ENCODE results near the gene LLCFC1. TPM values are rescaled to one million over a fixed set of nuclear protein-coding genes. Genes with fewer than 3 reads are reported as not detected.

LLCFC1 gene
- total RNA-seq, 4 donors from 2014 or later = not detected

DNA sequence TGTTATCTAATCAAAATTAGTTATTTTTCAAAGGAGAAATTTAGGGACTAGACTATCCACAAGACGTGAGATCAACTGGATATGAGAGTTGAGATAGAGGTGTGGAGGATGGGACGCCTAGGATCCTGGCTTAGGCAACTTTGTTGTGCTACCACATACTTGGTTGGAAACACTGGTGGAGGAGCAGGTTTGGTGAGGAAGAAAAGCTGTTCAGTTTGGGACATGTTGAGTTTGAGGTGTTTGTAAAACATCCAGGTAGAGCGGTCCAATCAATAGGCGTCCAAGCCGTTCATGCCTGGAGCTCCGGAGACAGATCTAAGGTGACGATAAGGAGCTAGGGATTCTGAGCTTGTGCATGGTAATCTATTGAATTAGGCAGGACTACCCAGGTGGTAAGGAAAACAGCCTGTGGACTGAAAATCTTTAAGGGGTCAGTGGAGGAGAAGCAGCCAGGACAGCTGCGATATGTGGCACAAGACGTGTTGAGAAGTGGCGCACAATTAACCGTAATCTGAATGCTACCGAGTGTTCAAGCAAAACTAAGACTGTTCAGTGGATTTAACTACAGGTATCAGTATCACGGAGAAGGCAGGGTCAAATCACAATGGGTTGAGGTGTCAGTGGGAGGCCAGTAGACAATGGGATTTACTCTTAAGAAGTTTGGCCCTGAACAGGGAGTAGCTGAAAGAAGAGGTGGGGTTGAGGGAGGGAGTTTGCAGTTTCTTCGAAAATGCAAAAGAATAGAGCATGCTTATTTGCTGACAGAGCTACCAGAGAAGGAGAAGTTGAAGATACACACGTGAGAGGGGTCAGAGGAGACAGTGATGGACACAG lies 37.6 kb upstream of the LLCFC1 start:
- H3K4me3 ChIP-seq = no peak overlapping the region
- WGBS = 78% methylated on average over 15 of the region's 15 CpGs
- TF ChIP-seq, protein P1, sequence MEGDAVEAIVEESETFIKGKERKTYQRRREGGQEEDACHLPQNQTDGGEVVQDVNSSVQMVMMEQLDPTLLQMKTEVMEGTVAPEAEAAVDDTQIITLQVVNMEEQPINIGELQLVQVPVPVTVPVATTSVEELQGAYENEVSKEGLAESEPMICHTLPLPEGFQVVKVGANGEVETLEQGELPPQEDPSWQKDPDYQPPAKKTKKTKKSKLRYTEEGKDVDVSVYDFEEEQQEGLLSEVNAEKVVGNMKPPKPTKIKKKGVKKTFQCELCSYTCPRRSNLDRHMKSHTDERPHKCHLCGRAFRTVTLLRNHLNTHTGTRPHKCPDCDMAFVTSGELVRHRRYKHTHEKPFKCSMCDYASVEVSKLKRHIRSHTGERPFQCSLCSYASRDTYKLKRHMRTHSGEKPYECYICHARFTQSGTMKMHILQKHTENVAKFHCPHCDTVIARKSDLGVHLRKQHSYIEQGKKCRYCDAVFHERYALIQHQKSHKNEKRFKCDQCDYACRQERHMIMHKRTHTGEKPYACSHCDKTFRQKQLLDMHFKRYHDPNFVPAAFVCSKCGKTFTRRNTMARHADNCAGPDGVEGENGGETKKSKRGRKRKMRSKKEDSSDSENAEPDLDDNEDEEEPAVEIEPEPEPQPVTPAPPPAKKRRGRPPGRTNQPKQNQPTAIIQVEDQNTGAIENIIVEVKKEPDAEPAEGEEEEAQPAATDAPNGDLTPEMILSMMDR (IDR thresholded peaks at IDR 0.05) = no peak
- peaks cover 0 to 6% (median 0%) of the 10 kb centered on the region in 4 donors for H3K9me3 ChIP-seq
- intact Hi-C loops (cut with DNase I) = no loop called here
- peaks cover 0 to 6% (median 0%) of the 10 kb centered on the region in 4 donors for H3K27me3 ChIP-seq
- DNase-seq (ENCODE audit: extremely low spot score) = no peak
- H3K36me3 ChIP-seq = no peaks in the 10 kb centered on the region
- H3K4me1 ChIP-seq = no peaks in the 10 kb centered on the region
- H3K27ac ChIP-seq (replicated peaks in 1 of 4) = no peak overlapping the region

DNA sequence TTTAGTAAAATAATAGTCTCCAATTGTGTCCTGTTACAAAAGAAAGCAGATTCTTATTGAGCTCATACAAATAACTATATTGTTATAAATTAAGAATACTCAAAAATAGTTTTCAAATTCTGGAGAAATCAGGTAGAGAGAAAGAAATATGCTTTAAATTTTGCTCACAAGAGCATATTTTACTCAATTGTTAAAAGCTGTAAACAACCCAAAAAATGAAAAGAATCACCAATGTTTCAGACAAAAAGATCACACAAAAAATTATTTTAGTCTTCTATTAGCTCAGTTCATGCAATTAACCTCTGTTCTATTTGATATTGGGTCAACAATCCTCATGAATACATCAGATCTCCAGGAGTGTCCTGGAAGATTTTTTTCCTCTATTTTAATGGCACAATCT lies 35.2 kb upstream of the LLCFC1 start:
- intact Hi-C loops (cut with DNase I) = no loop called here
- no peak for DNase-seq (ENCODE audit: extremely low spot score)
- TF ChIP-seq POLR2AphosphoS5 (IDR thresholded peaks at IDR 0.05) = no peak
- TF ChIP-seq POLR2A (IDR thresholded peaks at IDR 0.05; ENCODE audit: low read depth) = no peak
- Histone ChIP-seq H3K4me1 (no peaks in the 10 kb centered on the region), H3K9me3 (peaks cover 0 to 6% (median 0%) of the 10 kb centered on the region in 4 donors), H3K27me3 (no peaks in the 10 kb centered on the region), H3K27ac (replicated peaks in 1 of 4) (no peak overlapping the region), H3K36me3 (no peaks in the 10 kb centered on the region), H3K4me3 (no peak overlapping the region)

DNA sequence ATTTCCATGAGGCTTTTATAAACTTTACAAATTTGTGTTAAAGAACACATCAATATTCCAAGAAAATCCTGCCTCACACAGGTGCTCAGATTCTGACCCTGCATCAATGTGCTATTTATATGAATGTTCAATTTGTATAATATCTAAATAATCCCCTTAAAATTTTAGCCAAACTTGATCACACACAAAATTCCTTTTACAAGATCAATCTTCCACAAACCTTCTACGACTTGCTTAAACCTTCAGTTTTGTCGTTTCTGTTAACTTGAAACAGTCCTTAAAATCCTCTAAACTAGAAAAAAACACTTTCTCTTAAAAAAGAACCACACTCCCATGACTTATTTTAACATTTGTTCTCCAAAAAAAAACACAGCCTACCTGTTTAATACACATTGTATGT lies 33.5 kb upstream of the LLCFC1 start:
- no peak for DNase-seq (ENCODE audit: extremely low spot score)
- no peaks in the 10 kb centered on the region for H3K4me1 ChIP-seq
- no peak overlapping the region for H3K27ac ChIP-seq (replicated peaks in 1 of 4)
- intact Hi-C loops (cut with DNase I) = no loop called here
- H3K27me3 ChIP-seq = no peaks in the 10 kb centered on the region
- H3K9me3 ChIP-seq = peaks cover 0 to 6% (median 0%) of the 10 kb centered on the region in 4 donors
- TF ChIP-seq POLR2AphosphoS5 (IDR thresholded peaks at IDR 0.05) (no peak), EP300 (IDR thresholded peaks at IDR 0.05) (no peak), POLR2A (IDR thresholded peaks at IDR 0.05; ENCODE audit: low read depth) (no peak)
- TF ChIP-seq, protein P1 (IDR thresholded peaks at IDR 0.05) = no peak
- WGBS = 78% methylated on average over 2 of the region's 2 CpGs
- no peaks in the 10 kb centered on the region for H3K36me3 ChIP-seq
- no peak overlapping the region for H3K4me3 ChIP-seq

DNA sequence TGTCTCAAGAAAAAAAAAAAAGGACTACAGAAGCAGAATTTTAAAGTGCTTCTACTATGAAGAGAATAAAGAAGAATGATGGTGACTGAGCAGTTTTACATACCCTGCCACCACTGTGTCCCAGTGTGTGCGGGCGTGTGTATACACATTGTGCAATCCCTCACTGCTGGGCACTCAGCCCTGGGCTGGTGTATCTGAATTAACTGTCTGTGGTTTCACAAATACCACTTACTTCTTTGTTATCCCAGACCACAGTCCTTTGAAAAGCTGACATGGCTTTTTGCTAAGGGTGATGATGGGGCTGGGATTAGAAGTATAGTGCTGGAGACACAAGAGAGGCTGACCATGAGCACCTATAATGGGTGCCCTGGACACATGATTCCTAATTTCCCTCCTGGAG lies 32.6 kb upstream of the LLCFC1 start:
- TF ChIP-seq POLR2AphosphoS5 (IDR thresholded peaks at IDR 0.05) (no peak), POLR2A (IDR thresholded peaks at IDR 0.05; ENCODE audit: low read depth) (no peak), EP300 (IDR thresholded peaks at IDR 0.05) (no peak)
- TF ChIP-seq, protein P1 (IDR thresholded peaks at IDR 0.05) = no peak
- intact Hi-C loops (cut with DNase I) = no loop called here
- H3K27ac ChIP-seq (replicated peaks in 1 of 4) = no peak overlapping the region
- no peak overlapping the region for H3K4me3 ChIP-seq
- H3K4me1 ChIP-seq = no peaks in the 10 kb centered on the region
- no peaks in the 10 kb centered on the region for H3K36me3 ChIP-seq
- whole genome bisulfite sequencing = 92% methylated on average over 2 of the region's 2 CpGs
- H3K27me3 ChIP-seq = no peaks in the 10 kb centered on the region
- no peak for DNase-seq (ENCODE audit: extremely low spot score)
- H3K9me3 ChIP-seq = peaks cover 0 to 6% (median 0%) of the 10 kb centered on the region in 4 donors

DNA sequence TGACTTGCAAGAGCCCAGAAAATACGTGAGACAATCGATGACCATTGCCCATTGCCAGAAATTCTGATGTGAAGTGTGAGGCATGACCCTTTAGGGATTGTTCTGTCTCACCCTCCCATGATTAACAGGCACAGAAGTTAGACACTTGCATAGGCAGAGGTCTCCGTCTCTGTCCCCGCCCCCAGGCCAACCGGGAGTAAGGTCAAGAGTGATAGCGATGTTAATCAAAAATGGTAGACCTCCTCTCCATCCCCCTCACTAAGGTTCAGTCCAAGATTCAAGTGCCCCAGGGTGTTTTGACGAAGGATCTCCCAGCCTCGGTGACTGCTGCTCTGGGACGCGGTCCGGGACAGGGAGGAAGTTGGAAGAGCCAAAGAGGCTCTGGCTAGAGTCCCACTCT lies 31.0 kb upstream of the LLCFC1 start:
- H3K27ac ChIP-seq (replicated peaks in 1 of 4) = no peak overlapping the region
- no peaks in the 10 kb centered on the region for H3K27me3 ChIP-seq
- WGBS = 75% methylated on average over 11 of the region's 11 CpGs
- no peak for DNase-seq (ENCODE audit: extremely low spot score)
- H3K9me3 ChIP-seq = peaks cover 0 to 6% (median 0%) of the 10 kb centered on the region in 4 donors
- no peak overlapping the region for H3K4me3 ChIP-seq
- no peaks in the 10 kb centered on the region for H3K4me1 ChIP-seq
- intact Hi-C loops (cut with DNase I) = no loop called here
- TF ChIP-seq POLR2A (IDR thresholded peaks at IDR 0.05; ENCODE audit: low read depth) (no peak), POLR2AphosphoS5 (IDR thresholded peaks at IDR 0.05) (no peak), EP300 (IDR thresholded peaks at IDR 0.05) (no peak)
- TF ChIP-seq, protein P1 (IDR thresholded peaks at IDR 0.05) = no peak
- H3K36me3 ChIP-seq = no peaks in the 10 kb centered on the region

Measured in esophagus muscularis mucosa (tissue), 4 donors.